ENCODE measurements around the gene TBC1D24. TPM values are rescaled to one million over a fixed set of nuclear protein-coding genes. Genes with fewer than 3 reads are reported as not detected.
A peak's percentile ranks its signal among the peaks of the same experiment; 100 is the strongest.
"Not testable (repeated sequence)": the region's sequence is repeated elsewhere in the genome, so short reads cannot be mapped to it uniquely, and the experiment has no call there.

TBC1D24 gene
- total RNA-seq, 1 donor from 2014 or later, result 4.7 TPM

DNA sequence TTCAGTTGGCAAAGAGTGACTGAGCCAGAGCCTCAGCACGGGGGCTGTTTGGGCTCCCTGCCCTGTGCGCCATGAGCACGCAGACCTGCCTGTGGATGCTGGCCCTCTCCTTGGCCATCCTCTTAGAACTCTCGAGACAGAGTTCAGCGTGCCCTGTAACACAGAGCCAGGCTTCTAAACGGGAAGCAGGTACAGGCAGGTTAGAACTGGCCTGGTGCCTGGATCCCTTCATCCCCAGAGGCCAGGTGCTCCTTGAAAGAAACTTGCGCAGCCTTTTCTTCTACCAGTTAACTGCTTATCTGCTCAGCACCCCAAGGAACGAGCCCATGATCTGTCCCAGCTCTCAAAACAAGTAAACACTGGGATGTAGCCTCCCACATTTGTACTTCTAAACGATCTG lies 38.8 kb upstream of the TBC1D24 start:
- FAIRE-seq (no peak), DNase-seq (ENCODE audit: low read depth) (peak; percentile 65)
- Histone ChIP-seq H3K36me3 (ENCODE audit: control insufficient read depth, insufficient read depth, low read length) (peaks cover 21% of the 10 kb centered on the region), H3K27me3 (ENCODE audit: control insufficient read depth, insufficient read depth, low read length) (no peaks in the 10 kb centered on the region), H3K4me3 (ENCODE audit: low read depth, low read length) (no peak overlapping the region)
- TF ChIP-seq, protein P1, sequence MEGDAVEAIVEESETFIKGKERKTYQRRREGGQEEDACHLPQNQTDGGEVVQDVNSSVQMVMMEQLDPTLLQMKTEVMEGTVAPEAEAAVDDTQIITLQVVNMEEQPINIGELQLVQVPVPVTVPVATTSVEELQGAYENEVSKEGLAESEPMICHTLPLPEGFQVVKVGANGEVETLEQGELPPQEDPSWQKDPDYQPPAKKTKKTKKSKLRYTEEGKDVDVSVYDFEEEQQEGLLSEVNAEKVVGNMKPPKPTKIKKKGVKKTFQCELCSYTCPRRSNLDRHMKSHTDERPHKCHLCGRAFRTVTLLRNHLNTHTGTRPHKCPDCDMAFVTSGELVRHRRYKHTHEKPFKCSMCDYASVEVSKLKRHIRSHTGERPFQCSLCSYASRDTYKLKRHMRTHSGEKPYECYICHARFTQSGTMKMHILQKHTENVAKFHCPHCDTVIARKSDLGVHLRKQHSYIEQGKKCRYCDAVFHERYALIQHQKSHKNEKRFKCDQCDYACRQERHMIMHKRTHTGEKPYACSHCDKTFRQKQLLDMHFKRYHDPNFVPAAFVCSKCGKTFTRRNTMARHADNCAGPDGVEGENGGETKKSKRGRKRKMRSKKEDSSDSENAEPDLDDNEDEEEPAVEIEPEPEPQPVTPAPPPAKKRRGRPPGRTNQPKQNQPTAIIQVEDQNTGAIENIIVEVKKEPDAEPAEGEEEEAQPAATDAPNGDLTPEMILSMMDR (IDR thresholded peaks at IDR 0.05; ENCODE audit: insufficient read depth, low read length, severe bottlenecking), result no peak

DNA sequence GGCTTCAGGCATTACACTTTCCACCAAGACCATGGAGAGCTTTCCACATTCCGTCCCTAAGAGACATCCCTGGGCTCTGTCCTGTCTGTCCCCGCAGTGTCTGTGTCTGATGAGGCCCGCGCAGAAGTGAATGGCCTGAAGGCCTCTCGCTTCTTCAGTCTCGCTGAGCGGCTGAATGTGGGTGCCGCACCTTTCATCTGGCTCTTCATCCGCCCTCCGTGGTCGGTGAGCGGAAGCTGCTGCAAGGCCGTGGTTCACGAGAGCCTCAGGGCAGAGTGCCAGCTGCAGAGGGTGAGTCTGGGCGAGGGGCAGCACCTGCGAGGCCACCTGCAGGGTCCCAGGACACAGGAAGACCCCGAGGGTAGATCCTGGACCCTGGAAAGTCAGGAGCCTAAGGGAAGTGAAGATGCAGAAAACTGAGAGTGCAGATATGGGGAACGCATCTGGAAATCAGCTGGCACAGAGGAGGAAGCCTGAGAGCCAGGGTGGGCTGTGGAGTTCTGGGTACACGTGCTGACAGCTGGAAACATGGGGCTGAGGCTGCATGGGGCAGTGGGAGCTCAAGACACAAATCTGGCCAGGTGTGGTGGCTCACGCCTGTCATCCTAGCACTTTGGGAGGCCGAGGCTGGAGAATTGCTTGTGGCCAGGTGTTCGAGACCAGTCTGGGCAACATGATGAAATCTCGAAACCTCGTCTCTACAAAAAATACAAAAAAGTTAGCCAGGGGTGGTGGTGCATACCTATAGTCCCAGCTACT lies 37.7 kb upstream of the TBC1D24 start:
- TF ChIP-seq, protein P1 (IDR thresholded peaks at IDR 0.05; ENCODE audit: insufficient read depth, low read length, severe bottlenecking), result no peak
- no peak overlapping the region for H3K4me3 ChIP-seq (ENCODE audit: low read depth, low read length)
- FAIRE-seq, result no peak
- no peak for DNase-seq (ENCODE audit: low read depth)
- H3K27me3 ChIP-seq (ENCODE audit: control insufficient read depth, insufficient read depth, low read length), result no peaks in the 10 kb centered on the region
- peaks cover 21% of the 10 kb centered on the region for H3K36me3 ChIP-seq (ENCODE audit: control insufficient read depth, insufficient read depth, low read length)

DNA sequence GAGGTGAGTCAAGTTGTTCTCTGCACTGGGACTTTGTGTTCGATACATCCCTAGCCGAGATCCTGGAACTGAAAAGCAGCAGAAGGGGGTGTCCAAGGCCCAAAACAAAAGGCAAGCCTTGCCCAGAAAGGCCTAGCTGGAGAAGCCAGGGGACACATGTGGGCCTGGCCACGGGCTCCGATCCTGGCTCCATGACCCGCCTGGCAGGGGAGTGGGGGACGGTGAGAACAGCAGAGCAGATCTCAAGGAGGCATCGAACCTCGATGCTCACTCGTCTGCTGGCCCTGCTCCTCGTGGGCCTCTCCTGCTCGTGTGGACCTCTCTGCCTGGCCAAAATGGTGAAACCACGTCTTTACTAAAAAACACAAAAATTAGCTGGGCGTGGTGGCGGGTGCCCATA lies 36.8 kb upstream of the TBC1D24 start:
- Histone ChIP-seq H3K27me3 (ENCODE audit: control insufficient read depth, insufficient read depth, low read length) (no peaks in the 10 kb centered on the region), H3K4me3 (ENCODE audit: low read depth, low read length) (no peak overlapping the region), H3K36me3 (ENCODE audit: control insufficient read depth, insufficient read depth, low read length) (peaks cover 15% of the 10 kb centered on the region)
- DNase-seq (ENCODE audit: low read depth), result no peak
- FAIRE-seq, result no peak
- TF ChIP-seq, protein P1 (IDR thresholded peaks at IDR 0.05; ENCODE audit: insufficient read depth, low read length, severe bottlenecking), result no peak

DNA sequence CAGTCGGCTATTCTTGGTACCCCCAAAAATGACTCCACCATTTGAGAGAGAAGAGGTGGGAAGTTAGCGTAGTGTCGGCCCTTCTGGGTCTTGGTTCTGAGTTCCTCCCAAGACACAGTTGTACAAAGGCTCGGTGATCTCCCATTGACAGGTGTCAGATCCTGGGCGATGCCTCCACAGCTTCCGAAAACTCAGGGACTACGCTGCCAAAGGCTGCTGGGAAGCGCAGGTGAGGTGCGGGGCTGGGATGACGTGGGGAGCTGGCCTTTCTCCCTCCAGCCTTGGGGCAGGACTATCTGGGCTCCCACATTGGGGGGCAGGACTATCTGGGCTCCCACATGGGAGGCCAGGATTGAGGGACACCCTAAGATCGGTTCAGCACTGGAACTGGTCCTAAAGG lies 35.3 kb upstream of the TBC1D24 start:
- Histone ChIP-seq H3K36me3 (ENCODE audit: control insufficient read depth, insufficient read depth, low read length) (peaks cover 16% of the 10 kb centered on the region), H3K27me3 (ENCODE audit: control insufficient read depth, insufficient read depth, low read length) (no peaks in the 10 kb centered on the region), H3K4me3 (ENCODE audit: low read depth, low read length) (no peak overlapping the region)
- DNase-seq (ENCODE audit: low read depth), result no peak
- no peak for FAIRE-seq
- TF ChIP-seq, protein P1 (IDR thresholded peaks at IDR 0.05; ENCODE audit: insufficient read depth, low read length, severe bottlenecking), result no peak

DNA sequence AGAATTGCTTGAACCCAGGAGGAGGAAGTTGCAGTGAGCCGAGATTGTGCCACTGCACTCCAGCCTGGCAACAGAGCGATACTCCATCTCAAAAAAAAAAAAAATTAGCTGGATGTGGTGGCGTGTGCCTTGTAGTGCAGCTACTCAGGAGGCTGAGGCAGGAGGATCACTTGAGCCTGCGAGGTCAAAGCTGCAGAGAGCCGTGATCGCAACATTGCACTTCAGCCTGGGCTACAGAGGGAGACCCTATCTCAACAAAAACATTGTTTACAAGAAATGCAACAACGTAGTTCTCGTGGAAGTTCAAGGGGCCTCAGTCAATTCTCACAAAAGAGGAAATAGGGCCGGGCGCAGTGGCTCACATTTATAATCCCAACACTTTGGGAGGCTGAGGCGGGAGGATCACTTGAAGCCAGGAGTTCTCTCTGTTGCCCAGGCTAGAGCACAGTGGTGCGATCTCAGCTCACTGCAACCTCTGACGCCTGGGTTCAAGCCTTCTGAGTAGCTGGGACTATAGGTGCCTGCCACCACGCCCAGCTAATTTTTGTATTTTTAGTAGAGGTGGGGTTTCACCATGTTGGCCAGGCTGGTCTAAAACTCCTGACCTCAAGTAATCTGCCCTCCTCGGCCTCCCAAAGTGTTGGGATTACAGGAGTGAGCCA lies 33.7 kb upstream of the TBC1D24 start:
- H3K4me3 ChIP-seq (ENCODE audit: low read depth, low read length); H3K27me3 ChIP-seq (ENCODE audit: control insufficient read depth, insufficient read depth, low read length); DNase-seq (ENCODE audit: low read depth); FAIRE-seq: not testable (repeated sequence)
- H3K36me3 ChIP-seq (ENCODE audit: control insufficient read depth, insufficient read depth, low read length), result peaks cover 19% of the 10 kb centered on the region

DNA sequence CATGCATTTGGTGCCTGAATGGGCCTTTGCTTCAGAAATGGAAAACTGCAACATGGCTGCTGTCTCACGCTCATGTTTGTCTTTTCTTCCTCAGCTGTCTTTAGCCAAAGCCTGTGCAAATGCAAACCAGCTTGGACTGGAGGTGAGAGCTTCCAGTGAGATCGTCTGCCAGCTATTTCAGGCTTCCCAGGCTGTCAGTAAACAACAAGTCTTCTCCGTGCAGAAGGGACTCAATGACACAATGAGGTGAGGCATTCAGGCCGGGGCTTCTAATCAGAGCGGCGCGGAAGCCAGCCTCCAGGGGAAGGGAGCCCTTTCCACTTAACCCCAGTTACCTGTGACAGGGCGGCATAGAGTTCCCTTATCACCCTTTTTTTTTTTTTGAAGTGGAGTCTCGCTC lies 31.4 kb upstream of the TBC1D24 start:
- peaks cover 14% of the 10 kb centered on the region for H3K36me3 ChIP-seq (ENCODE audit: control insufficient read depth, insufficient read depth, low read length)
- TF ChIP-seq, protein P1 (IDR thresholded peaks at IDR 0.05; ENCODE audit: insufficient read depth, low read length, severe bottlenecking), result no peak
- no peaks in the 10 kb centered on the region for H3K27me3 ChIP-seq (ENCODE audit: control insufficient read depth, insufficient read depth, low read length)
- FAIRE-seq, result no peak
- H3K4me3 ChIP-seq (ENCODE audit: low read depth, low read length), result no peak overlapping the region
- no peak for DNase-seq (ENCODE audit: low read depth)
